A549 (cell line): ENCODE data around the gene NUP58. TPM values are rescaled to one million over a fixed set of nuclear protein-coding genes. Genes with fewer than 3 reads are reported as not detected.

Experiments
- ATAC-seq, 2 experiments: fragments of 200-7000 bp in 1 of 2; fragments of >200 bp in 1 of 2; cut with Nextera tagmentation in 1 of 2; cut with Tn5 transposase in 1 of 2; 3 replicates each; pipeline versions ENCODE4 v1.8.0 to v1.9.1; 2018 to 2020; ENCODE audit warnings: mild to moderate bottlenecking in 1 of 2, moderate library complexity in 1 of 2
- CTCF ChIA-PET: fragments of 300-600 bp; sonication (Branson Sonifier 250); formaldehyde crosslinking; extraction: SDS; loops from one replicate; lab custom pipeline; 2021; ENCODE audit warnings: antibody characterized with exemption, inconsistent platforms; lab: Yijun Ruan, JAX
- POLR2A ChIA-PET: fragments of 350-600 bp; formaldehyde crosslinking; extraction: SDS; loops from one replicate; lab custom pipeline; 2021; ENCODE audit warnings: antibody characterized with exemption, inconsistent platforms; lab: Yijun Ruan, JAX
- DNase-seq, 2 experiments: peaks; one replicate each; pipeline versions ENCODE4 v3.0.0 to v3.0.0-alpha.2; 2011 to 2016; ENCODE audit warnings: low read depth in 1 of 2, low spot score in 1 of 2
- FAIRE-seq: peaks from 2 replicates; lab custom pipeline; 2011; peaks lifted over from hg19 to GRCh38; lab: Jason Lieb, UNC
- H3K27ac ChIP-seq, 2 experiments: fragments of >200 bp; sonication (Bioruptor Twin); formaldehyde crosslinking; 3 replicates each; pipeline ENCODE4 v1.5.1; 2016 to 2017
- H3K4me1 ChIP-seq: fragments of >200 bp; sonication (Bioruptor Twin); formaldehyde crosslinking; 3 replicates; pipeline ENCODE4 v1.6.1; 2016
- H3K4me2 ChIP-seq: fragments of >200 bp; sonication (Bioruptor Twin); formaldehyde crosslinking; 3 replicates; pipeline ENCODE4 v1.6.1; 2016
- H3K4me3 ChIP-seq: fragments of >200 bp; sonication (Bioruptor Twin); formaldehyde crosslinking; 3 replicates; pipeline ENCODE4 v1.5.1; 2016
- H3K9me3 ChIP-seq: fragments of >200 bp; sonication (Bioruptor Twin); formaldehyde crosslinking; 3 replicates; pipeline ENCODE4 v1.6.1; 2016
- CBX2 ChIP-seq: fragments of 200-600 bp; sonication (generic); IDR thresholded peaks from 2 replicates; pipeline ENCODE4 v1.6.1; 2016; ENCODE audit warnings: low read depth, mild to moderate bottlenecking, borderline replicate concordance
- CEBPB ChIP-seq, 2 experiments: fragments of >200 bp in 1 of 2; sonication (Bioruptor Twin) in 1 of 2; formaldehyde crosslinking in 1 of 2; IDR thresholded peaks; 2 replicates each; pipeline ENCODE4 v1.6.1; 2012 to 2016
- CHD2 ChIP-seq: fragments of 150-350 bp; IDR thresholded peaks from 2 replicates; pipeline ENCODE4 v1.6.1; 2014; ENCODE audit warnings: low read length; ENCODE audit not compliant: partially characterized antibody
- ESRRA ChIP-seq: fragments of 150-350 bp; IDR thresholded peaks from 2 replicates; pipeline ENCODE4 v1.6.1; 2014; ENCODE audit warnings: mild to moderate bottlenecking, low read length, borderline replicate concordance
- HEYL ChIP-seq: fragments of 250-450 bp; sonication (Bioruptor Pico); IDR thresholded peaks from 2 replicates; pipeline ENCODE4 v1.8.0; 2021; ENCODE audit warnings: mild to moderate bottlenecking, moderate library complexity
- HOXA7 ChIP-seq: fragments of 250-450 bp; sonication (Bioruptor Pico); IDR thresholded peaks from 2 replicates; pipeline ENCODE4 v1.5.0; 2020; ENCODE audit warnings: mild to moderate bottlenecking, moderate library complexity
- JUN ChIP-seq, 2 experiments: fragments of >200 bp; sonication (Bioruptor Twin); formaldehyde crosslinking; IDR thresholded peaks; 2 replicates in 1 of 2; 3 replicates in 1 of 2; pipeline ENCODE4 v1.6.1; 2016 to 2017
- JUNB ChIP-seq: fragments of >200 bp; sonication (Bioruptor Twin); formaldehyde crosslinking; IDR thresholded peaks from 2 replicates; pipeline ENCODE4 v1.6.1; 2016
- KDM5A ChIP-seq: fragments of 200-600 bp; sonication (generic); IDR thresholded peaks from 2 replicates; pipeline ENCODE4 v1.6.1; 2016; ENCODE audit warnings: antibody characterized with exemption, mild to moderate bottlenecking
- MYC ChIP-seq: IDR thresholded peaks from 2 replicates; pipeline ENCODE4 v1.6.1; 2012; ENCODE audit warnings: mild to moderate bottlenecking, inconsistent platforms, low read length, improper control_type of control experiment, borderline replicate concordance
- NR3C1 ChIP-seq: fragments of >200 bp; sonication (Bioruptor Twin); formaldehyde crosslinking; IDR thresholded peaks from 3 replicates; pipeline ENCODE4 v1.6.1; 2017
- PHF8 ChIP-seq: fragments of 200-600 bp; sonication (generic); IDR thresholded peaks from 2 replicates; pipeline ENCODE4 v1.6.1; 2016; ENCODE audit warnings: low read depth, mild to moderate bottlenecking, antibody characterized with exemption, moderate library complexity, borderline replicate concordance
- POLR2A ChIP-seq: IDR thresholded peaks from 2 replicates; pipeline ENCODE4 v1.6.1; 2012; ENCODE audit warnings: mild to moderate bottlenecking, low read length
- RARB ChIP-seq: fragments of 250-450 bp; sonication (Bioruptor Pico); IDR thresholded peaks from 2 replicates; pipeline ENCODE4 v1.8.0; 2021; ENCODE audit warnings: mild to moderate bottlenecking, moderate library complexity
- RCOR1 ChIP-seq: fragments of 150-350 bp; IDR thresholded peaks from 2 replicates; pipeline ENCODE4 v1.6.1; 2014; ENCODE audit warnings: antibody characterized with exemption, low read length, low read depth
- SMC3 ChIP-seq: fragments of >200 bp; sonication (Bioruptor Twin); formaldehyde crosslinking; IDR thresholded peaks from 3 replicates; pipeline ENCODE4 v1.6.1; 2018; ENCODE audit warnings: inconsistent platforms
- SREBF2 ChIP-seq: fragments of 450-650 bp; IDR thresholded peaks from 2 replicates; pipeline ENCODE4 v1.6.1; 2014; ENCODE audit warnings: mild to moderate bottlenecking, moderate library complexity
- TP53 ChIP-seq: fragments of 250-450 bp; sonication (Bioruptor Pico); IDR thresholded peaks from 2 replicates; pipeline ENCODE4 v1.5.0; 2021; ENCODE audit warnings: mild to moderate bottlenecking, moderate library complexity
- ZC3H11A ChIP-seq: fragments of 450-650 bp; IDR thresholded peaks from 2 replicates; pipeline ENCODE4 v1.6.1; 2014; ENCODE audit warnings: antibody characterized with exemption, mild to moderate bottlenecking
- ZSCAN20 ChIP-seq: fragments of 250-450 bp; sonication (Bioruptor Pico); IDR thresholded peaks from 2 replicates; pipeline ENCODE4 v1.8.0; 2022; ENCODE audit warnings: mild to moderate bottlenecking, moderate library complexity
- WGBS: methylation state at CpG from one replicate; pipeline ENCODE4 v1.1.6; 2017; ENCODE audit errors: missing lambda C conversion rate; 5-methylcytosine and 5-hydroxymethylcytosine counted together
- polyA minus RNA-seq: library from RNA; depleted of rRNA, polyadenylated mRNA; stranded (reverse); fragments of >200 nt; gene quantifications from 2 replicates; pipeline ENCODE4 v1.2.3, GENCODE V29; 2011; rRNA and poly(A)+ RNA removed
- polyA plus RNA-seq, 4 experiments: library from polyadenylated mRNA; depleted of rRNA in 3 of 4; stranded (reverse); fragments of >200 nt; fragmentation: RNase III in 1 of 4; extraction: RNeasy Plus Mini Kit Qiagen cat#74134 plus additional on column Dnase treatment in 1 of 4; gene quantifications; 2 replicates in 3 of 4; 3 replicates in 1 of 4; pipeline ENCODE4 v1.2.3, GENCODE V29; 2011 to 2017
- TF ChIP-seq, protein P1 (sequence below): IDR thresholded peaks from 2 replicates; pipeline ENCODE4 v1.6.1; 2012
- TF ChIP-seq, protein P2 (sequence below): fragments of 250-450 bp; sonication (Bioruptor Pico); IDR thresholded peaks from 2 replicates; pipeline ENCODE4 v1.5.0; 2021; ENCODE audit warnings: mild to moderate bottlenecking, moderate library complexity, borderline replicate concordance
- TF ChIP-seq, protein P3 (sequence below): fragments of 450-650 bp; IDR thresholded peaks from 2 replicates; pipeline ENCODE4 v1.6.1; 2014; ENCODE audit warnings: antibody characterized with exemption
- TF ChIP-seq, protein P4 (sequence below): IDR thresholded peaks from 2 replicates; pipeline ENCODE4 v1.6.1; 2012
- TF ChIP-seq, protein P5 (sequence below): fragments of >200 bp; sonication (Bioruptor Twin); formaldehyde crosslinking; IDR thresholded peaks from 3 replicates; pipeline ENCODE4 v1.6.1; 2016
- TF ChIP-seq, protein P6 (sequence below): IDR thresholded peaks from 2 replicates; pipeline ENCODE4 v1.6.1; 2012; ENCODE audit warnings: low read depth, borderline replicate concordance

Gene NUP58, protein sequence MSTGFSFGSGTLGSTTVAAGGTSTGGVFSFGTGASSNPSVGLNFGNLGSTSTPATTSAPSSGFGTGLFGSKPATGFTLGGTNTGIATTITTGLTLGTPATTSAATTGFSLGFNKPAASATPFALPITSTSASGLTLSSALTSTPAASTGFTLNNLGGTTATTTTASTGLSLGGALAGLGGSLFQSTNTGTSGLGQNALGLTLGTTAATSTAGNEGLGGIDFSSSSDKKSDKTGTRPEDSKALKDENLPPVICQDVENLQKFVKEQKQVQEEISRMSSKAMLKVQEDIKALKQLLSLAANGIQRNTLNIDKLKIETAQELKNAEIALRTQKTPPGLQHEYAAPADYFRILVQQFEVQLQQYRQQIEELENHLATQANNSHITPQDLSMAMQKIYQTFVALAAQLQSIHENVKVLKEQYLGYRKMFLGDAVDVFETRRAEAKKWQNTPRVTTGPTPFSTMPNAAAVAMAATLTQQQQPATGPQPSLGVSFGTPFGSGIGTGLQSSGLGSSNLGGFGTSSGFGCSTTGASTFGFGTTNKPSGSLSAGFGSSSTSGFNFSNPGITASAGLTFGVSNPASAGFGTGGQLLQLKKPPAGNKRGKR
- polyA plus RNA-seq (2011; rRNA removed): 46.4 and 55.6 TPM in 2 replicates
- 15.1 and 20.2 TPM in 2 replicates for polyA plus RNA-seq (2012; cell fraction: cytosol; rRNA removed)
- 10.6 and 12.7 TPM in 2 replicates for polyA plus RNA-seq (2012; cell fraction: nucleus; rRNA removed)
- 19.6 to 20.1 TPM (median 20.0 TPM) in 3 replicates for polyA plus RNA-seq (2017; fragmentation: RNase III; extraction: RNeasy Plus Mini Kit Qiagen cat#74134 plus additional on column Dnase treatment)
- 48.8 and 52.7 TPM in 2 replicates for polyA minus RNA-seq

DNA sequence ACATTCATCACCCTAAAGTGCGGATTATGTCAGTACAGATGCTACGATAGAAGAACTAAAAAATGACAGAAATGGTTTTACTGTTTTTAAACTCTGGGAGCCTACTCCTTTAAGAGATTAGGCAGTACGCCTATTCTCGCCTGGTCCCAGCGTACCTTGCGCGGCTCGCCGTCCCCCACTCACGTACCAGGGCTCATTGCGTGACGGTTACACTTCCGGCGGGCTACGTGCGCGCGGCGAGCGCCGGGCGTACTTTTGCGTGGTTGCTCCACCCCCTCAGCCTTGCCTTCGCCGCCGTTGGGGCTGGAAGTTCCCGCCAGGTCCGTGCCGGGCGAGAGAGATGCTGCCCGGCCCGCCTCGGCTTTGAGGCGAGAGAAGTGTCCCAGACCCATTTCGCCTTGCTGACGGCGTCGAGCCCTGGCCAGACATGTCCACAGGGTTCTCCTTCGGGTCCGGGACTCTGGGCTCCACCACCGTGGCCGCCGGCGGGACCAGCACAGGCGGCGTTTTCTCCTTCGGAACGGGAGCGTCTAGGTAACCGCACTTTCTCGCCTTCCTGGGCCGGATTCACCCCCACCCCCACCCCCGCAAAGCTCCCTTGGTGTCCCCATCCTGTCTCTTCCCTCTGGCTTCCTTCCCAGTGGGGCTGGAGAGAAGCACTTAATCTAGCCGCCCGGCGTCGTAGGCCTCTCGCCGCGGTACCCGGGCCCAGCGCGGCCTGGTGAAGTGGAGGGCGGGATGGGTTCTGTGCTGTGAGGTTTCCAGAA lies at the start of gene NUP58:
Gene NUP58 (plus strand): TSS at position 279 of the 767 bp plus-strand sequence. CDS start 149 bp downstream, at position 428.
- ChIA-PET POLR2A (no interaction called here), CTCF (interaction anchor here (2.1 kb wide), 1 partner anchor 10 kb away, joined by 5 read pairs; no protein-coding TSS in a partner anchor)
- Histone ChIP-seq H3K4me3 (peak within 1 kb of the TSS; percentile 68), H3K27ac (peak within 1 kb of the TSS; percentile 83 to 99), H3K4me1 (peaks cover 12% of the 10 kb centered on the region; the same call in 2 of the 3 replicates), H3K4me2 (peak within 1 kb of the TSS; percentile 82), H3K9me3 (no peaks in the 10 kb centered on the region)
- DNase-seq (peak; percentile 48 to 91), ATAC-seq (peak; percentile 99 to 100), FAIRE-seq (no peak)
- WGBS: under 1% methylated on average over 42 of the region's 64 CpGs
- TF ChIP-seq SMC3: no peak
- peak; percentile 25; the same call in 1 of the 2 replicates for TF ChIP-seq KDM5A
- TF ChIP-seq ZC3H11A: no peak
- TF ChIP-seq SREBF2: no peak
- TF ChIP-seq ESRRA: no peak
- TF ChIP-seq POLR2A: peak; percentile 83
- TF ChIP-seq MYC: 0 out of 2 replicates have a peak, but pooled peaks have one; percentile 41
- TF ChIP-seq CBX2: no peak
- TF ChIP-seq NR3C1: no peak
- TF ChIP-seq, protein P1, sequence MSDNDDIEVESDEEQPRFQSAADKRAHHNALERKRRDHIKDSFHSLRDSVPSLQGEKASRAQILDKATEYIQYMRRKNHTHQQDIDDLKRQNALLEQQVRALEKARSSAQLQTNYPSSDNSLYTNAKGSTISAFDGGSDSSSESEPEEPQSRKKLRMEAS: peak; percentile 79
- no peak for TF ChIP-seq JUNB
- no peak for TF ChIP-seq TP53 (CRISPR knock-in tag)
- peak; percentile 71 for TF ChIP-seq PHF8
- TF ChIP-seq, protein P2, sequence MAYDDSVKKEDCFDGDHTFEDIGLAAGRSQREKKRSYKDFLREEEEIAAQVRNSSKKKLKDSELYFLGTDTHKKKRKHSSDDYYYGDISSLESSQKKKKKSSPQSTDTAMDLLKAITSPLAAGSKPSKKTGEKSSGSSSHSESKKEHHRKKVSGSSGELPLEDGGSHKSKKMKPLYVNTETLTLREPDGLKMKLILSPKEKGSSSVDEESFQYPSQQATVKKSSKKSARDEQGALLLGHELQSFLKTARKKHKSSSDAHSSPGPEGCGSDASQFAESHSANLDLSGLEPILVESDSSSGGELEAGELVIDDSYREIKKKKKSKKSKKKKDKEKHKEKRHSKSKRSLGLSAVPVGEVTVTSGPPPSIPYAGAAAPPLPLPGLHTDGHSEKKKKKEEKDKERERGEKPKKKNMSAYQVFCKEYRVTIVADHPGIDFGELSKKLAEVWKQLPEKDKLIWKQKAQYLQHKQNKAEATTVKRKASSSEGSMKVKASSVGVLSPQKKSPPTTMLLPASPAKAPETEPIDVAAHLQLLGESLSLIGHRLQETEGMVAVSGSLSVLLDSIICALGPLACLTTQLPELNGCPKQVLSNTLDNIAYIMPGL: no peak
- TF ChIP-seq JUN (IDR thresholded peaks at IDR 0.05): peak in 1 of 2 experiments; percentile 75; a peak in 3 of 5 replicates
- TF ChIP-seq CEBPB (IDR thresholded peaks at IDR 0.05): no peak
- TF ChIP-seq, protein P3, sequence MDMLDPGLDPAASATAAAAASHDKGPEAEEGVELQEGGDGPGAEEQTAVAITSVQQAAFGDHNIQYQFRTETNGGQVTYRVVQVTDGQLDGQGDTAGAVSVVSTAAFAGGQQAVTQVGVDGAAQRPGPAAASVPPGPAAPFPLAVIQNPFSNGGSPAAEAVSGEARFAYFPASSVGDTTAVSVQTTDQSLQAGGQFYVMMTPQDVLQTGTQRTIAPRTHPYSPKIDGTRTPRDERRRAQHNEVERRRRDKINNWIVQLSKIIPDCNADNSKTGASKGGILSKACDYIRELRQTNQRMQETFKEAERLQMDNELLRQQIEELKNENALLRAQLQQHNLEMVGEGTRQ: no peak
- TF ChIP-seq ZSCAN20 (CRISPR knock-in tag): no peak
- TF ChIP-seq, protein P4, sequence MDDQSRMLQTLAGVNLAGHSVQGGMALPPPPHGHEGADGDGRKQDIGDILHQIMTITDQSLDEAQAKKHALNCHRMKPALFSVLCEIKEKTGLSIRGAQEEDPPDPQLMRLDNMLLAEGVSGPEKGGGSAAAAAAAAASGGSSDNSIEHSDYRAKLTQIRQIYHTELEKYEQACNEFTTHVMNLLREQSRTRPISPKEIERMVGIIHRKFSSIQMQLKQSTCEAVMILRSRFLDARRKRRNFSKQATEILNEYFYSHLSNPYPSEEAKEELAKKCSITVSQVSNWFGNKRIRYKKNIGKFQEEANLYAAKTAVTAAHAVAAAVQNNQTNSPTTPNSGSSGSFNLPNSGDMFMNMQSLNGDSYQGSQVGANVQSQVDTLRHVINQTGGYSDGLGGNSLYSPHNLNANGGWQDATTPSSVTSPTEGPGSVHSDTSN: no peak
- TF ChIP-seq, protein P5, sequence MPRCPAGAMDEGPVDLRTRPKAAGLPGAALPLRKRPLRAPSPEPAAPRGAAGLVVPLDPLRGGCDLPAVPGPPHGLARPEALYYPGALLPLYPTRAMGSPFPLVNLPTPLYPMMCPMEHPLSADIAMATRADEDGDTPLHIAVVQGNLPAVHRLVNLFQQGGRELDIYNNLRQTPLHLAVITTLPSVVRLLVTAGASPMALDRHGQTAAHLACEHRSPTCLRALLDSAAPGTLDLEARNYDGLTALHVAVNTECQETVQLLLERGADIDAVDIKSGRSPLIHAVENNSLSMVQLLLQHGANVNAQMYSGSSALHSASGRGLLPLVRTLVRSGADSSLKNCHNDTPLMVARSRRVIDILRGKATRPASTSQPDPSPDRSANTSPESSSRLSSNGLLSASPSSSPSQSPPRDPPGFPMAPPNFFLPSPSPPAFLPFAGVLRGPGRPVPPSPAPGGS: 0 out of 3 replicates have a peak, but pooled peaks have one; percentile 21
- no peak for TF ChIP-seq HEYL (CRISPR knock-in tag)
- TF ChIP-seq RARB (CRISPR knock-in tag): no peak
- TF ChIP-seq, protein P6, sequence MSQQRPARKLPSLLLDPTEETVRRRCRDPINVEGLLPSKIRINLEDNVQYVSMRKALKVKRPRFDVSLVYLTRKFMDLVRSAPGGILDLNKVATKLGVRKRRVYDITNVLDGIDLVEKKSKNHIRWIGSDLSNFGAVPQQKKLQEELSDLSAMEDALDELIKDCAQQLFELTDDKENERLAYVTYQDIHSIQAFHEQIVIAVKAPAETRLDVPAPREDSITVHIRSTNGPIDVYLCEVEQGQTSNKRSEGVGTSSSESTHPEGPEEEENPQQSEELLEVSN: peak; percentile 64; the same call in 1 of the 2 replicates
- no peak for TF ChIP-seq RCOR1
- TF ChIP-seq HOXA7 (CRISPR knock-in tag): no peak
- peak; percentile 20 for TF ChIP-seq CHD2
